ENCODE data around the gene LRRFIP1. TPM values are rescaled to one million over a fixed set of nuclear protein-coding genes. Genes with fewer than 3 reads are reported as not detected.
A peak's percentile ranks its signal among the peaks of the same experiment; 100 is the strongest.

Gene LRRFIP1
- total and polyA plus RNA-seq, 2 of the 13 experiments (the other 11 are each of a cell fraction or from before 2014, with no cell fraction given) = 15.9 to 40.5 TPM

DNA sequence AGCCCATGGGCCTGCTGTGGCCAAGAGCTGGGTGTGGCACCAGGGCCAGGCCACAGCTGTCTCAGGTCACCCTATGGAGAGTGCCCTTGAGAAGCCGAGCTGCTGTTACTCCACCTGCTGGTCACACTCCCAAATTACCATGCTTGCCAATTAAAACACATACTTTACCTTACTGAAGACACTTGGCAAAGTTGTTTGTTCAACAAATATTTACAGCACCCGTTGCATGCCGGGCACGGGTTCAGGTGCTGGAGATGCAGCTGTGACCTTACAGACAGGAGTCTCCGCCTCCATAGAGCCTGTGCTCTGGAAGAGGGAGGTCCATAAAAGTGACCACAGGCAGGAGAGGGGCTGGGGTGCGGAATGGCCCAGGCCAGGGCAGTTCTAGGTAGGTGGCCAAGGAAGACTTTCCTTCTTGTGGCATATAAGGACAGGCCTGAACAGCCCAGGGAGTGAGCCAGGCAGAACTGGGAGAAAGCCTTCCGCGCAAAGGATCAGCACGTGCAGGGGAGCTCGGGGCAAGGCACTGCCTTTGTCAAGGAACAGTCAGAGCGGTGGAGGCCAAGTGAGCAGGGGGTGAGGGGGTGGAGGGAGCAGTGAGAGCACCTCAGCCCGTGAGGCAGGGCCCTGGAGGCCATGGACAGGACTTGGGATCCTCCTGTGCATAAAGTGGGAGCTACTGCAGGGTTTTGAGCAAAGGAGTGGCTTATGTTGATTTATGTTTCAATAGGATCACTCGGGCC, 147.6 kb downstream of the LRRFIP1 start (continued):
- TF ChIP-seq ATM (IDR thresholded peaks at IDR 0.05; ENCODE audit: borderline replicate concordance) = no peak
- TF ChIP-seq ZC3H4 (CRISPR knock-in tag; IDR thresholded peaks at IDR 0.05; ENCODE audit: borderline replicate concordance) = no peak
- TF ChIP-seq KDM1A (CRISPR knock-in tag; IDR thresholded peaks at IDR 0.05) = no peak
- TF ChIP-seq MAFF (IDR thresholded peaks at IDR 0.05; ENCODE audit: low read depth, low read length) = 0 out of 2 replicates have a peak, but pooled peaks have one; percentile 5
- TF ChIP-seq TBX3 (IDR thresholded peaks at IDR 0.05; ENCODE audit: borderline replicate concordance) = no peak
- TF ChIP-seq MEIS1 (CRISPR knock-in tag; IDR thresholded peaks at IDR 0.05; ENCODE audit: borderline replicate concordance) = no peak
- no peak for TF ChIP-seq SUZ12 (IDR thresholded peaks at IDR 0.05; ENCODE audit: low read depth, low read length)
- no peak for TF ChIP-seq ZNF766 (CRISPR knock-in tag; IDR thresholded peaks at IDR 0.05; ENCODE audit: borderline replicate concordance)
- no peak for TF ChIP-seq NFE2 (CRISPR knock-in tag; IDR thresholded peaks at IDR 0.05)
- no peak for TF ChIP-seq SCMH1 (CRISPR knock-in tag; IDR thresholded peaks at IDR 0.05; ENCODE audit: borderline replicate concordance)
- no peak for TF ChIP-seq ZBTB26 (CRISPR knock-in tag; IDR thresholded peaks at IDR 0.05; ENCODE audit: borderline replicate concordance)
- no peak for TF ChIP-seq SNAPC2 (CRISPR knock-in tag; IDR thresholded peaks at IDR 0.05)
- TF ChIP-seq TOE1 (CRISPR knock-in tag; IDR thresholded peaks at IDR 0.05) = no peak
- no peak for TF ChIP-seq ZFYVE20 (CRISPR knock-in tag; IDR thresholded peaks at IDR 0.05; ENCODE audit: borderline replicate concordance, low read depth)
- TF ChIP-seq FOXK2 (IDR thresholded peaks at IDR 0.05) = no peak
- no peak for TF ChIP-seq ZNF615 (CRISPR knock-in tag; IDR thresholded peaks at IDR 0.05; ENCODE audit: borderline replicate concordance)
- TF ChIP-seq ZNF713 (CRISPR knock-in tag; IDR thresholded peaks at IDR 0.05) = no peak
- no peak for TF ChIP-seq LRRFIP1 (CRISPR knock-in tag; conservative IDR thresholded peaks at IDR 0.05)
- no peak for TF ChIP-seq KLF9 (CRISPR knock-in tag; IDR thresholded peaks at IDR 0.05; ENCODE audit: low read depth)
- TF ChIP-seq ATAD3A (CRISPR knock-in tag; IDR thresholded peaks at IDR 0.05) = no peak
- peak; percentile 84 for TF ChIP-seq FOXA3 (CRISPR knock-in tag; IDR thresholded peaks at IDR 0.05)
- TF ChIP-seq PHB2 (IDR thresholded peaks at IDR 0.05; ENCODE audit: partially characterized antibody) = no peak
- no peak for TF ChIP-seq NFATC3 (CRISPR knock-in tag; IDR thresholded peaks at IDR 0.05)
- TF ChIP-seq MXD4 (CRISPR knock-in tag; IDR thresholded peaks at IDR 0.05) = no peak
- no peak for TF ChIP-seq GMEB2 (CRISPR knock-in tag; IDR thresholded peaks at IDR 0.05; ENCODE audit: low read depth)
- TF ChIP-seq MIER2 (CRISPR knock-in tag; IDR thresholded peaks at IDR 0.05) = no peak

Measured in HepG2 (cell line).